HAP-1 (cell line): ENCODE results near the gene CINP.
A peak's percentile ranks its signal among the peaks of the same experiment; 100 is the strongest.

Source experiments
- DNase-seq, 2 experiments: peaks; one replicate each; pipeline ENCODE4 v3.0.0-alpha.2; 2016 to 2020; ENCODE audit warnings: low spot score in 2 of 2
- H3K27me3 ChIP-seq: fragments of 250-450 bp; sonication (Bioruptor Pico); 2 replicates; pipeline ENCODE4 v1.5.1; 2020; ENCODE audit warnings: low read depth, mild to moderate bottlenecking, moderate library complexity
- H3K36me3 ChIP-seq: fragments of 250-450 bp; sonication (Bioruptor Pico); replicated peaks from 2 replicates; pipeline ENCODE4 v1.5.1; 2020; ENCODE audit warnings: mild to moderate bottlenecking
- H3K4me1 ChIP-seq: fragments of 250-450 bp; sonication (Bioruptor Pico); 2 replicates; pipeline ENCODE4 v1.5.1; 2020; ENCODE audit warnings: mild to moderate bottlenecking
- H3K4me3 ChIP-seq: fragments of 250-450 bp; sonication (Bioruptor Pico); 2 replicates; pipeline ENCODE4 v1.5.1; 2020; ENCODE audit warnings: mild to moderate bottlenecking, moderate library complexity
- H3K9me3 ChIP-seq: fragments of 250-450 bp; sonication (Bioruptor Pico); 2 replicates; pipeline ENCODE4 v1.5.1; 2020; ENCODE audit warnings: mild to moderate bottlenecking, moderate library complexity
- in situ Hi-C: fragments of 300-500 bp; cut with MboI; formaldehyde crosslinking; loops from 3 replicates; pipeline ENCODE4 v1.14.3; 2020; ENCODE audit warnings: low sequenced_read_pairs, inconsistent platforms, mixed read lengths

The CINP gene

DNA sequence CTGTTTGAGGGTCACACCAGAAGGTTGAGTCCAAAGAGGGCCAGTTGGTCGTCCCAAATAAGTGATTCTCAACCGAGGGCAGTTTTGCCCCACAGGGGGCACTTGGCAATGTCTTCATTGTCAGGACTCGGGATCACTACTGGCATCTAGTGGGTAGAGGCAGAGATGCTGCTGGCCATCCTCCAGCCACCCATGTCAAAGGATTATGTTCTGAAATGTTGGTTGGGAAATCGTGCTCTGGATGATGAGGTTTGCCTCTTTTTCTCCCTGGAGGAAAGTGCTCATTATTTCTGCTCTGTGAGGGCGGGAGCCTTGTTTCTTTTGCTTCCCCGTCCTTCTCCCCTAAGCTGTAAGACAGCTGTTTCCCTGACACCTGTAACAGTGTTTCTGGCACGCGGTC, 39.6 kb downstream of the CINP start:
- in situ Hi-C loops, result loop anchor here (25.0 kb wide), 1 partner anchor 186 kb away; the partner anchor contains the start of gene WDR20
- H3K4me1 ChIP-seq, result peaks cover 6% of the 10 kb centered on the region
- no peak overlapping the region for H3K4me3 ChIP-seq
- H3K36me3 ChIP-seq, result peaks cover 13% of the 10 kb centered on the region; the same call in 1 of the 2 replicates
- peak in 1 of 2 experiments; percentile 55 for DNase-seq
- H3K27me3 ChIP-seq, result no peaks in the 10 kb centered on the region
- H3K9me3 ChIP-seq, result no peaks in the 10 kb centered on the region

DNA sequence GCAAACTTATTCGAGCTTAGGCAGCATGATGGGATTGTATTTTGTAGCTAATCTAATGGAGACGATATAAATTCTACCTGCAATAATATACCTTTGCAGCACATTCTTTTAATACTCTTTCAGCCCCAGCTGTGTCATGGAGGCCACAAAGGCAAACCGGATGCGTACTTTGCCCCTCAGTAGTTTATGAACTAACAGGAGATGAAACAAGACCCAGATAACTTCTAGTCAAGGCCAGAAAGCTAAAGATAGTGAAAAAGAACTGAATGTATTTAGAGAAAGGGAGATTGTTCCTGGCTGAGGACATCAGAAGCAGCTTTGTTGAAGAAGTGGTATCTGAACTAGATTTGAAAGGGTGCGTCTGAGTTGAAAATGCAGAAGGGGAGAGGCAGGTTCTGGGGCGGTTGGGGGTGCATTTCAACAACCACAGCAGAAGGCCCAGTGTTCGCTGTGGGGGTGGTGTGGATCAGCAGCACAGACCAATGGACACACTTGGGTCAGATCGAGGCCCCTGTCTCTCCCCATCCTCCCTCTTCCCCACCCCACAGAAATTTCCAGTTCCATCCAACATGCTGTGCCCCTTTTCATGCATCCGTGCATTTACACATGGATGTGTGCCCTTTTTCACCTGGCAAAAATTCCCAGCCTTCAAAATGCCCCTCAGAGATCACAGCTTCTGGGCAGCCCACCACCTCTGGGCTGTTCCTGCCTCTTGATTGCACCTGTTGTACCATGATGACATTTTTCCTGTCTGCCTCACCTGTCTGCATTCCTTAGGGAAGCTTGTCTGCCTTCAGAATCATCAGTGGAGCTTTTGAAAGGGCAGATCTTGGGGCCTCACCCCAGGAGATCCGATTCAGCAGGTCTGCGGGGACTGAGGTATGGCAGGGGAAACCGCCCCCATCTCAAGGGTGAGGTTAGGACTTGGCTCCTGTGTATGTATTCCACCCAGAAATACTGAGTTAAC, 41.0 kb downstream of the CINP start:
- DNase-seq, result no peak
- Histone ChIP-seq H3K27me3 (no peaks in the 10 kb centered on the region), H3K4me1 (peaks cover 13% of the 10 kb centered on the region), H3K4me3 (no peak overlapping the region), H3K36me3 (peaks cover 13% of the 10 kb centered on the region; the same call in 1 of the 2 replicates), H3K9me3 (no peaks in the 10 kb centered on the region)
- in situ Hi-C loops, result loop anchor here (25.0 kb wide), 1 partner anchor 184 kb away; the partner anchor contains the start of gene WDR20

DNA sequence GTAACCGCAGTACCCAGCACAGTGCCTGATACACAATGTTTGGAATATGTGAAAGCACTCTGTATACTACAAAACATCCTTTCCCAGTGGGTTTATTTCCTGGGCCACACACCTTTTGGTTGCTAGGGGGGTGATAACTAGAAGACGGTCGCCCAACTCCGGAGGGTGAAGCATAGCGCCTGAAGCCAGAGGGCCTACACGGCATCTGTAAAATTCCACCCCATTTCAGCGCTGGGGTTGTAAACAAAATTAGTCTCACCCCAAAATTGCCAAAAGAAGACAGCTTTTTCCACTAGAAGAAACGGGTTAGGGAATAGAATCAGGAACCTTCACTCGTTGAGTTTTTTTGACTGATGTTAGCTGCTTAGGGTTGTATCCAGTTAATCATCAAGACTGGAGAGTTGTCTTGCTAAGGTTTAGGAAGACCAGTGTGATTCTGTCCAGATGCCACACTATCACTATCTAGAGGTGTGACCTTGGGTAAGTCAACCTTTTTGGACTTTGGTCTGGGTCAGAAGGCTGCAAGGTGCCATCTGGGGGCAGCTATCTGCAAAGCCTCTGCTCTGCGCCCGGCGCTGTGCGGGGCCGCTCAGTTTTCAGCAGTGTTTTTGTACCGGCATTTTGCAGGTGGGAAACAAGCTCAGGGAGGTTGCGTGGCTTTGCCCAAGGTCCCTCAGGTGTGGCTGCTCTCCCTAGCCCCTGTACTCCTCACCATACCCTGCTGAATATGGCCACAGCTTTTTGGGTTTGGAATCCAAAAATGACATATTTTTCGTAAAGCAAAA, 41.8 kb downstream of the CINP start:
- Histone ChIP-seq H3K27me3 (no peaks in the 10 kb centered on the region), H3K4me3 (peak overlapping the region; percentile 63), H3K9me3 (no peaks in the 10 kb centered on the region), H3K4me1 (peaks cover 21% of the 10 kb centered on the region), H3K36me3 (peaks cover 8% of the 10 kb centered on the region; the same call in 1 of the 2 replicates)
- in situ Hi-C loops, result loop anchor here (25.0 kb wide), 1 partner anchor 184 kb away; the partner anchor contains the start of gene WDR20
- no peak for DNase-seq

DNA sequence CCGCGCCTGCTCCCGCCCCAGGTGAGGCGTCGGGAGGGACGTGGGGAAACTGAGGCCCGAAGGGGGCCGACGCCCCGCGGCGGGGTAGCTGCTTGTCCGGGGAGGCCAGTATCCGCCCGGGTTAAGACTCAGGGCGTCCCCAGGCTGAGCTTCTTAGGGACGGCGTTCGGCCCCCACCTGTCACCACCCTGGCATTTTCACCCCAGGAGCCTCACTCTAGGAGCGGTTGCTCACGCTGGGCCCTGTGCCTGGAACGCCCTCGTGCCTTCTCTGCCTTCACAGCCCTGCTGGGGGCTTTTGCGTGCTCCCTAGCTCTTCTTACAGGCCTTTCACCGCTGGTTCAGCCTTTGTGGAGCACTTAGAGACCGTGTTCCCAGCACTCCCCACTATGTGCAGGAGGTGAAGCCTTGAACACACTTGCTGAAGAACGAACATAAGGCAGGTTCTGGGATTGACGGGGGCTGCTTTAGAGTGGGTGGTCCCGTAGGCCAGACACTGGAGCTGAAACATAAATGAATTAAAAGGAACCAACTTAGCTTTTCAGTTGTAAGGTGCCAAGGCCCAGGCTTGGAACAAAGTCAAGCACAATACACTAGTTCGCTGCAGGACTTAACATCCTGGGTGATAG, 42.5 kb downstream of the CINP start:
- H3K4me3 ChIP-seq, result peak overlapping the region; percentile 63
- H3K4me1 ChIP-seq, result peaks cover 28% of the 10 kb centered on the region
- no peaks in the 10 kb centered on the region for H3K9me3 ChIP-seq
- 0 out of 2 replicates have a peak, but pooled peaks cover 4% of the 10 kb centered on the region for H3K36me3 ChIP-seq
- peak; percentile 16 to 43 for DNase-seq
- in situ Hi-C loops, result loop anchor here (25.0 kb wide), 1 partner anchor 183 kb away; the partner anchor contains the start of gene WDR20
- H3K27me3 ChIP-seq, result no peaks in the 10 kb centered on the region

- peak within 1 kb of the TSS; percentile 63 for H3K4me3 ChIP-seq
- H3K9me3 ChIP-seq, result no peaks in the 10 kb centered on the region
- in situ Hi-C loops, result loop anchor here (5.0 to 25.0 kb wide), 3 partner anchors 182 to 357 kb away; partner anchors contain the start of genes DYNC1H1 and WDR20
- H3K36me3 ChIP-seq, result 0 out of 2 replicates have a peak, but pooled peaks cover 4% of the 10 kb centered on the region
- peaks cover 34% of the 10 kb centered on the region for H3K4me1 ChIP-seq
- peak; percentile 95 to 99 for DNase-seq
- H3K27me3 ChIP-seq, result no peaks in the 10 kb centered on the region
Observed at GRCh38 chr14:102319351-102320032, 43.2 kb downstream of the CINP start, which contains the start of gene ZNF839. Gene ZNF839, plus strand, starts transcription at chr14:102319746. Its CDS starts 20 bp downstream, at chr14:102319766.

DNA sequence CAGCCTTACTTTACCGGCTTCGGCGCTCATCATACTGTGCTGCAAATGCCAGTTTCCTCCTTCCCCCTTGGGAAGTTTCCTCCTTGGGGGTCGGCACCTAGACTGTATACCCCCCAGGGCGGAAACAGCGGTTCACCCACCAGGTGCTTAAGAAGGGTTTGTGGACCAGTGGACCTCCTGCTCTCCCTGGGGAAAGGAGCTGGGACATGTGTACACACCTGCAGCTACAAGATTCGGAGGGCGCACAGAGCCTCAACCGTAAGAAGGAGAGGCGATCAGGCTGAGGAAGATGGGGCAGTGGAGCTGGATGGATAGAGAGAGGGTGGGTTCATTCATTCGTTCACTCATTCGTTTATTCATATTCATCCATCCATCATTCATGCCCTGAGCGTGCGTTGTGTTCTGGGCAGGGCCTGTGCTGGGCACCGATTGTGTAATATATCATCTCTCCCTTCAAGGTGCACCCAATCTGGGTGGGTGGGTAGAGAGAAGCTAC, 43.9 kb downstream of the CINP start:
- in situ Hi-C loops, result loop anchor here (5.0 to 25.0 kb wide), 3 partner anchors 182 to 357 kb away; partner anchors contain the start of genes DYNC1H1 and WDR20
- no peaks in the 10 kb centered on the region for H3K9me3 ChIP-seq
- no peak for DNase-seq
- H3K4me1 ChIP-seq, result peaks cover 39% of the 10 kb centered on the region
- H3K27me3 ChIP-seq, result no peaks in the 10 kb centered on the region
- 0 out of 2 replicates have a peak, but pooled peaks cover 4% of the 10 kb centered on the region for H3K36me3 ChIP-seq
- H3K4me3 ChIP-seq, result peak overlapping the region; percentile 63

DNA sequence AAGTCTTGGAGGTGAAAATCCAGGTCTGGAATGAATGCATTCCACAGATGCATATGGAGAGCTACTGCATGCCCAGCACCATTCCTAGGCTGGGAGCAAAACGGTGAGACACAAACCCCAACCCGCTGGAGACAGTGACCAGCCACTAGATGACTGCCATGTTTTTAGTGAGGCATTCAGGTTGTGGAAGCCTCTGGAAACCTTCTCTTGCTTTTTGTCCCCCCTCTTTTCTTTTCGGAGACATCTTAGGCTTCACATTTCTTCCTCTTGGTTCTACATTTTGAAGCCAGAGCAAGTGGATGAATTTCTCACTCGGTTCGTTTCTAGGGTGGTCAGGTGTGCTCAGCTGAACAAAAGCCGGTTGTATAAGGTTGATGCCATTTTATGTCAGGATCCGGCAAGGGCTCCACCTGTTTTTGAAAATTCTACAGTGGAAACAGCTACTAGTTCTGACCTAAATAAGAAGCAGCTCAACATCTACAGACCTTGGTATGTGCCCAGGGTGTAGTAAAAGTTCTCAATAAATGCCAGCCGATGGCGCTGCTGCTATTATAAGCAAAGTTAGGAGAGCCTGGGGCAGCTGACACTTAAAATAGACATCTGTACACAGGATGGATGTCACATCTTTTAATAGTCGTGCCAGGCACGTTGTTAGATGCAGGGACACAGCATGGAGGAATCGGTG, 45.0 kb downstream of the CINP start:
- peaks cover 41% of the 10 kb centered on the region for H3K4me1 ChIP-seq
- in situ Hi-C loops, result loop anchor here (5.0 to 25.0 kb wide), 3 partner anchors 180 to 355 kb away; partner anchors contain the start of genes DYNC1H1 and WDR20
- 0 out of 2 replicates have a peak, but pooled peaks cover 3% of the 10 kb centered on the region for H3K36me3 ChIP-seq

DNA sequence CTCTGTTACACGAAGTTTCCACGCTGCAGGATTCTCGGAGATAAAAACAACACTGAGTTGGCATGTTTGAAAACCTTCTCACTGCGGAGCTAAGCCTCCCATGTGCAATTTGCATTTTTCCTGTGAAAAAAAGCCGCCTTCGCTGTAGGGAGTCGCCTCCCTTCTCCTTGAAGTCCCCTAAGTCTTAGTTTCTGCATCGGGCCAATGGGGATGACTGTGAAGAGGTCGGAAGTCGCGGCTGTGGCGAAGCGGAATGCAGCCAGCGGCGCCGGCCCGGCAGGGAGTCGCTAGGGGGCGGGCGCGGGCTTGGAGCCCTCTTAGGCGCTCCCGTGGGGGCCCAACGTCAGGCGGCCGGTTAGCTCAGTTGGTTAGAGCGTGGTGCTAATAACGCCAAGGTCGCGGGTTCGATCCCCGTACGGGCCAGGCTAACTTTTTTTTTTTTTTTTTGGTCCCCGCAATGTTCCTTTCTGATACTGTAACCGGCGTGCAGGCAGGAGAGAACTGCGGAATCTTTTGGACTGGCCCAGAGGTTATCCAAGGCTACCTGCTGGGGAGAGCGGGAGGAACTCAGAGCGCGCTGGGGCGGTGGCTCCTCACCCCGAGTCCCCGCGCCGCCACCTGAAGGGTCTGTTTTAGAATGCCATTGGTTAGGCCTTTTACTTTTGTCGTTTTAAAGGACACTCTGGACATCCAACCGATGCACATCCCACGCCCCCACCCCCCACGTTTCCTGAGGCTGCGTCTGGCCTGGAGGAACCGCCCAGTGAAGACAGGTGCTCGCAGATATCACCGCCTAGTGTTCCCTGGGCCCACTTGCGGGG, 45.7 kb downstream of the CINP start:
- peak; percentile 94 to 96 for DNase-seq
- Histone ChIP-seq H3K27me3 (no peaks in the 10 kb centered on the region), H3K36me3 (no peaks in the 10 kb centered on the region), H3K9me3 (no peaks in the 10 kb centered on the region), H3K4me1 (peaks cover 41% of the 10 kb centered on the region), H3K4me3 (peak overlapping the region; percentile 41)
- in situ Hi-C loops, result loop anchor here (5.0 to 25.0 kb wide), 3 partner anchors 180 to 355 kb away; partner anchors contain the start of genes DYNC1H1 and WDR20

More for the DNA sequence above, 45.0 kb downstream of the CINP start:
- peak; percentile 28 to 57 for DNase-seq
- Histone ChIP-seq H3K4me3 (peak overlapping the region; percentile 41), H3K27me3 (no peaks in the 10 kb centered on the region), H3K9me3 (no peaks in the 10 kb centered on the region)

DNA sequence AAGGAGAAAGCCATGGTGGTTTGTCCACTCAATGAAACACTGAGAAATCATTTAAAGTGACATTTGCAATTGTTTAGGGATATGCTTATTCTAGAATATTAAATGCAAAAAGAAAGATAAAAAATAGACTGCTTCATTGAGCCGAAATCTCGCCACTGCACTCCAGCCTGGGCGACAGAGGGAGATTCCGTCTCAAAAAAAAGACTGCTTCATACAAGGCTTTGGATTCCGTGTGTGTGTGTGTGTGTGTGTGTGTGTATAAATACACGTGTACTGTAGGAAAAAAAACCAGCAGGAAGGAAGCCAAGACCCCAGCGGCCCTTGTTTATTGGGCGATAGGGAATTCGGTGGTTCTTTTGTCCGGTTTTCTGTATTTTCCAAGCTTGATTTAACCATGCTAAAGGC, 46.4 kb downstream of the CINP start:
- in situ Hi-C loops, result loop anchor here (5.0 to 25.0 kb wide), 3 partner anchors 179 to 354 kb away; partner anchors contain the start of genes DYNC1H1 and WDR20
- no peaks in the 10 kb centered on the region for H3K27me3 ChIP-seq
- DNase-seq, result peak; percentile 59 to 75
- H3K9me3 ChIP-seq, result no peaks in the 10 kb centered on the region
- H3K36me3 ChIP-seq, result no peaks in the 10 kb centered on the region
- peak overlapping the region; percentile 41 for H3K4me3 ChIP-seq
- peaks cover 41% of the 10 kb centered on the region for H3K4me1 ChIP-seq

DNA sequence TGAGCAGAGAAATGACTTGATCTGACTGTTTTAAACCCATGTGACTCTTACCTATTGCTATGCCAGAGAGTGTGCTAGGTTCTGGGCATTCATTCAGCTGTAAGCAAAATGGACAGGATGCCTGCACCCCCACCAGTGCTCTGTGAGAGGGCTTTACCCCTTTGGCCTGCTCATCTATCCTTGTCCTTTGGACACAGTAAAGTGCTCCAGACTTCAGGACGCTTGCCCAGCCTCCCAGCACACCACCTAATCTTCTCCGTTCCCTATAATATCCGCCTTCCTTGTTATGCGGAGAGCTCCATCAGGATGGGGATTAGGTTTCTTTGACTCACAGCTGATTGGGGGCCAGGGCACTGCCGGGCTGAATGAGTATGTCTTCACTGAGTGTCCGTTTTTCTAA, 47.6 kb downstream of the CINP start:
- in situ Hi-C loops, result loop anchor here (5.0 to 25.0 kb wide), 3 partner anchors 178 to 353 kb away; partner anchors contain the start of genes DYNC1H1 and WDR20
- H3K36me3 ChIP-seq, result no peaks in the 10 kb centered on the region
- peaks cover 41% of the 10 kb centered on the region for H3K4me1 ChIP-seq
- no peak overlapping the region for H3K4me3 ChIP-seq
- H3K27me3 ChIP-seq, result no peaks in the 10 kb centered on the region
- H3K9me3 ChIP-seq, result no peaks in the 10 kb centered on the region
- DNase-seq, result peak; percentile 60 to 65
